ENCODE measurements around the gene CFAP77. TPM values are rescaled to one million over a fixed set of nuclear protein-coding genes. Genes with fewer than 3 reads are reported as not detected.

Gene CFAP77
- polyA plus RNA-seq, 1 of the 3 experiments (the other 2 are of a cell fraction), result 1.1 TPM

GRCh38 chr9:132571806-132572600 is 162.0 kb downstream of the CFAP77 start:
- no peak overlapping the region for H3K9ac ChIP-seq
- H3F3A ChIP-seq (replicated peaks; ENCODE audit: insufficient read depth), result no peaks in the 10 kb centered on the region
- DNase-seq, result no peak
- H2AFZ ChIP-seq (ENCODE audit: low read depth), result no peak overlapping the region
- H4K20me1 ChIP-seq (ENCODE audit: insufficient read depth), result no peaks in the 10 kb centered on the region
- H3K4me3 ChIP-seq (ENCODE audit: low read depth in 2 of 2, low read length in 1 of 2), result no peak overlapping the region
- H3K9me2 ChIP-seq, result no peaks in the 10 kb centered on the region
- peaks cover 5% of the 10 kb centered on the region; the same call in 1 of the 2 replicates for H3K27me3 ChIP-seq (ENCODE audit: insufficient read depth)
- no peaks in the 10 kb centered on the region for H3K79me2 ChIP-seq (ENCODE audit: insufficient read depth)
- ChIA-PET POLR2A (no interaction called here), CTCF (interaction anchor here (1.2 to 1.9 kb wide), 3 partner anchors 18 to 219 kb away, joined by 3 to 9 read pairs (median 6); no protein-coding TSS in a partner anchor)
- H3K4me2 ChIP-seq, result no peak overlapping the region
- no peaks in the 10 kb centered on the region for H3K9me3 ChIP-seq
- H3K4me1 ChIP-seq (ENCODE audit: control insufficient read depth in 1 of 2, insufficient read depth in 2 of 2, low read depth in 1 of 2, low read length in 1 of 2), result no peaks in the 10 kb centered on the region; a peak in 1 of 4 replicates
- 78% methylated on average over 15 of the region's 15 CpGs for WGBS (ENCODE audit: low lambda C conversion rate)
- H3K27ac ChIP-seq (ENCODE audit: low read depth in 2 of 2, low read length in 1 of 2), result no peak overlapping the region
- no peak for TF ChIP-seq EZH2phosphoT487 (IDR thresholded peaks at IDR 0.05; ENCODE audit: borderline replicate concordance, low read depth)
- no peak for TF ChIP-seq TEAD4 (IDR thresholded peaks at IDR 0.05; ENCODE audit: borderline replicate concordance, insufficient read depth)
- no peak for TF ChIP-seq YY1 (IDR thresholded peaks at IDR 0.05; ENCODE audit: low read depth)
- no peak for TF ChIP-seq JUND (IDR thresholded peaks at IDR 0.05)
- TF ChIP-seq PBX3 (IDR thresholded peaks at IDR 0.05), result no peak
- TF ChIP-seq NRF1 (IDR thresholded peaks at IDR 0.05; ENCODE audit: low read depth, low read length), result no peak
- no peaks in the 10 kb centered on the region for H3K36me3 ChIP-seq (replicated peaks in 1 of 2; ENCODE audit: control insufficient read depth in 1 of 2, insufficient read depth in 2 of 2, low read length in 1 of 2)

- Histone ChIP-seq H3K4me1 (ENCODE audit: control insufficient read depth in 1 of 2, insufficient read depth in 2 of 2, low read depth in 1 of 2, low read length in 1 of 2) (no peaks in the 10 kb centered on the region; a peak in 1 of 4 replicates), H3F3A (replicated peaks; ENCODE audit: insufficient read depth) (no peaks in the 10 kb centered on the region), H3K9ac (no peak overlapping the region), H3K27me3 (ENCODE audit: insufficient read depth) (peaks cover 11% of the 10 kb centered on the region; the same call in 1 of the 2 replicates), H3K4me3 (ENCODE audit: low read depth in 2 of 2, low read length in 1 of 2) (no peak overlapping the region), H3K27ac (ENCODE audit: low read depth in 2 of 2, low read length in 1 of 2) (no peak overlapping the region), H2AFZ (ENCODE audit: low read depth) (no peak overlapping the region), H3K4me2 (no peak overlapping the region), H3K79me2 (ENCODE audit: insufficient read depth) (no peaks in the 10 kb centered on the region), H3K36me3 (replicated peaks in 1 of 2; ENCODE audit: control insufficient read depth in 1 of 2, insufficient read depth in 2 of 2, low read length in 1 of 2) (no peaks in the 10 kb centered on the region), H4K20me1 (ENCODE audit: insufficient read depth) (no peaks in the 10 kb centered on the region), H3K9me3 (no peaks in the 10 kb centered on the region), H3K9me2 (no peaks in the 10 kb centered on the region)
- CTCF ChIA-PET, result interaction anchor here (0.8 kb wide), 1 partner anchor 61 kb away, joined by 3 read pairs; no protein-coding TSS in a partner anchor
- 64% methylated on average over 8 of the region's 8 CpGs for WGBS (ENCODE audit: low lambda C conversion rate)
- DNase-seq, result no peak
- no peak for TF ChIP-seq SIN3A (IDR thresholded peaks at IDR 0.05; ENCODE audit: borderline replicate concordance, low read depth, low read length)
- TF ChIP-seq EP300 (IDR thresholded peaks at IDR 0.05; ENCODE audit: borderline replicate concordance in 1 of 2, low read depth in 1 of 2, low read length in 1 of 2), result no peak
- TF ChIP-seq, protein P1, sequence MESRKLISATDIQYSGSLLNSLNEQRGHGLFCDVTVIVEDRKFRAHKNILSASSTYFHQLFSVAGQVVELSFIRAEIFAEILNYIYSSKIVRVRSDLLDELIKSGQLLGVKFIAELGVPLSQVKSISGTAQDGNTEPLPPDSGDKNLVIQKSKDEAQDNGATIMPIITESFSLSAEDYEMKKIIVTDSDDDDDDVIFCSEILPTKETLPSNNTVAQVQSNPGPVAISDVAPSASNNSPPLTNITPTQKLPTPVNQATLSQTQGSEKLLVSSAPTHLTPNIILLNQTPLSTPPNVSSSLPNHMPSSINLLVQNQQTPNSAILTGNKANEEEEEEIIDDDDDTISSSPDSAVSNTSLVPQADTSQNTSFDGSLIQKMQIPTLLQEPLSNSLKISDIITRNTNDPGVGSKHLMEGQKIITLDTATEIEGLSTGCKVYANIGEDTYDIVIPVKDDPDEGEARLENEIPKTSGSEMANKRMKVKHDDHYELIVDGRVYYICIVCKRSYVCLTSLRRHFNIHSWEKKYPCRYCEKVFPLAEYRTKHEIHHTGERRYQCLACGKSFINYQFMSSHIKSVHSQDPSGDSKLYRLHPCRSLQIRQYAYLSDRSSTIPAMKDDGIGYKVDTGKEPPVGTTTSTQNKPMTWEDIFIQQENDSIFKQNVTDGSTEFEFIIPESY (IDR thresholded peaks at IDR 0.05; ENCODE audit: borderline replicate concordance, low read depth), result no peak
- peak; percentile 38 for TF ChIP-seq PBX3 (IDR thresholded peaks at IDR 0.05)
- no peak for TF ChIP-seq NFIC (IDR thresholded peaks at IDR 0.05; ENCODE audit: borderline replicate concordance)
- POLR2A ChIA-PET, result no interaction called here
These were observed 162.9 kb downstream of the CFAP77 start for GRCh38 chr9:132572921-132573320.
